Natural killer cell treated with Interleukin-12 subunit alpha and Interleukin-12 subunit beta and Interleukin-15 and Interleukin-18, amount 100 ng/mL, for 72 hours (primary cell): ENCODE results near the gene SMARCE1. TPM values are rescaled to one million over a fixed set of nuclear protein-coding genes. Genes with fewer than 3 reads are reported as not detected.
"Not testable (repeated sequence)": the region's sequence is repeated elsewhere in the genome, so short reads cannot be mapped to it uniquely, and the experiment has no call there.

Experiments used
- ATAC-seq, 2 donors: fragments of 150-1000 bp; cut with Tn5 transposase in 1 of 2; sonication (Bioruptor Pico), chemical (Tn5 transposase) in 1 of 2; 2 replicates each; pipeline ENCODE4 v1.10.0; 2021
- DNase-seq: peaks from one replicate; pipeline ENCODE4 v3.0.0; 2022; ENCODE audit warnings: low spot score
- H3K27ac Mint-ChIP-seq, 2 donors: 1 replicate in 1 of 2; 2 replicates in 1 of 2; pipeline ENCODE4 v1.8.0; 2022; ENCODE audit warnings: mixed read lengths in 2 of 2, mild to moderate bottlenecking in 1 of 2, moderate library complexity in 1 of 2
- H3K27me3 Mint-ChIP-seq, 2 donors: 1 replicate in 1 of 2; 2 replicates in 1 of 2; pipeline ENCODE4 v1.8.0; 2022; ENCODE audit warnings: mixed read lengths in 2 of 2
- H3K36me3 Mint-ChIP-seq: one replicate; pipeline ENCODE4 v1.8.0; 2022; ENCODE audit warnings: mixed read lengths
- H3K4me1 Mint-ChIP-seq, 2 donors: 1 replicate in 1 of 2; 2 replicates in 1 of 2; pipeline ENCODE4 v1.8.0; 2022; ENCODE audit warnings: low read depth in 2 of 2, mixed read lengths in 2 of 2, mild to moderate bottlenecking in 1 of 2
- H3K4me3 Mint-ChIP-seq: one replicate; pipeline ENCODE4 v1.8.0; 2022; ENCODE audit warnings: mixed read lengths
- H3K9me3 Mint-ChIP-seq: 2 replicates; pipeline ENCODE4 v1.8.0; 2022; ENCODE audit warnings: mixed read lengths
- total RNA-seq, 2 donors: library from RNA; stranded (reverse); gene quantifications; one replicate each; pipeline ENCODE4 v1.2.3, GENCODE V29; 2022

Gene SMARCE1
- total RNA-seq, 2 donors from 2014 or later: 76.2 to 94.6 TPM

- Mint-ChIP-seq H3K36me3 (no peaks in the 10 kb centered on the region), H3K4me3 (peak overlapping the region; percentile 70), H3K9me3 (no peaks in the 10 kb centered on the region), H3K27me3 (peaks cover 0 to 9% of the 10 kb centered on the region in 2 donors), H3K27ac (peak overlapping the region; percentile 87), H3K4me1 (peaks cover 40 to 43% of the 10 kb centered on the region in 2 donors)
- ATAC-seq (peak; percentile 78 to 80), DNase-seq (no peak)
These were observed 48.8 kb downstream of the SMARCE1 start for GRCh38 chr17:40598619-40599467.

GRCh38 chr17:40598301-40598618 is 49.4 kb downstream of the SMARCE1 start:
- peaks cover 0 to 9% of the 10 kb centered on the region in 2 donors for H3K27me3 Mint-ChIP-seq
- H3K36me3 Mint-ChIP-seq: no peaks in the 10 kb centered on the region
- peak overlapping the region; percentile 87 for H3K27ac Mint-ChIP-seq
- peak overlapping the region; percentile 70 for H3K4me3 Mint-ChIP-seq
- DNase-seq (no peak), ATAC-seq (no peak)
- H3K4me1 Mint-ChIP-seq: peaks cover 40 to 43% of the 10 kb centered on the region in 2 donors
- H3K9me3 Mint-ChIP-seq: no peaks in the 10 kb centered on the region

GRCh38 chr17:40597556-40598300 is 49.9 kb downstream of the SMARCE1 start:
- Mint-ChIP-seq H3K27me3 (peaks cover 0 to 7% of the 10 kb centered on the region in 2 donors), H3K36me3 (no peaks in the 10 kb centered on the region), H3K27ac (peak overlapping the region; percentile 87), H3K4me1 (peaks cover 34 to 43% of the 10 kb centered on the region in 2 donors), H3K9me3 (no peaks in the 10 kb centered on the region), H3K4me3 (peak overlapping the region; percentile 70)
- no peak for ATAC-seq
- DNase-seq: no peak

DNA sequence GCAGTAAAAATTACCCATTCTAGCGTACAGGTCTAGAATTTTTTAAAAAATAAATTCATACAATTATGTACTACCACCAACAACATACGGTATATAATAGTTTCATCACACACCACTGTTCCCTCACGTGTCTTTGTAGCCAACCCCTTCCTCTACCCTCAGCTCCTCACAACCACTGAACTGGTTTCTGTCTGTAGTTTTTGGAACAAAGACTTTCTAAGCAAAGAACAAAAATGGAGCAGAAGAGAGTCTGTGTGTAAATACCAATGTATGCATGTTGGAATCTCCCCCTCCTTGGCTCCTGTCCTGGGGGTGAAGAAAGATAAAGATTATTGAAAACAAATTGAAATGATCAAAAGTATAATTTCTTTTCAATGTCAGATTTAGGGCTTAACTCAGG is 50.5 kb downstream of the SMARCE1 start:
- peak overlapping the region; percentile 70 for H3K4me3 Mint-ChIP-seq
- H3K9me3 Mint-ChIP-seq: no peaks in the 10 kb centered on the region
- H3K4me1 Mint-ChIP-seq: peaks cover 31 to 41% of the 10 kb centered on the region in 2 donors
- peaks cover 0 to 5% of the 10 kb centered on the region in 2 donors for H3K27me3 Mint-ChIP-seq
- ATAC-seq (no peak), DNase-seq (no peak)
- H3K27ac Mint-ChIP-seq: peak overlapping the region; percentile 68 to 87
- no peaks in the 10 kb centered on the region for H3K36me3 Mint-ChIP-seq

DNA sequence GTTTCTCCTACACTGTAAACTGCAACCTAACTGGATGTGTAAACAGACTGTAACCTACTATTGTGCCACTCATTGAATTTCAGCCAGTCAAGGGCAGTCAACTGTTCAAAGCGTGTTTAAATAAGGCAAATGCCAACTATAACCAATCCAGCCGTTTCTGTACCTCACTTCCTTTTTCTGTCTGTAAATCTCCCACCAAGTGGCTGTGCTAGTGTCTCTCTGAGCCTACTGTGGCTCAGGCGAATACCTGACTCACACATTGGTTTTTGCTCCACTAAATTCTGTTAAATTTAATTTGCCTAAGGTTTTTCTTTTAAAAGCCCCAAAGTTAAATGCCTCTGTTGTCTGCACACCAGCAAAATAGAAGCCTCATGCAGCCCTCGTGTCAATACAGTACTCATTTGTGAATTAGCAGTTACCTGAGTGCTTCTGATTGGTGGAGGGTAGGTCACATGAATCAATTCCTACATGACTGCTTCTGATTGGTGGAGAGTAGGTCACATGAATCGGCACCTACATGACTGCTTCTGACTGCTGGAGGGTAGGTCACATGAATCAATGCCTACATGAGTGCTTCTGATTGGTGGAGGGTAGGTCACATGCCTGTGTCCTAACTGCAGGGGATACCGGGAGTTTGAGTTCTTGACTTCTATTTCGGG is 51.2 kb downstream of the SMARCE1 start:
- Mint-ChIP-seq H3K27ac (peak overlapping the region; percentile 16 to 68), H3K4me3 (peak overlapping the region; percentile 70), H3K9me3 (no peaks in the 10 kb centered on the region), H3K36me3 (no peaks in the 10 kb centered on the region), H3K4me1 (peaks cover 31 to 37% of the 10 kb centered on the region in 2 donors), H3K27me3 (peaks cover 0 to 3% of the 10 kb centered on the region in 2 donors)
- ATAC-seq (peak; percentile 45 to 52), DNase-seq (no peak)

- H3K4me1 Mint-ChIP-seq: peaks cover 7 to 10% of the 10 kb centered on the region in 2 donors
- H3K27me3 Mint-ChIP-seq: peaks cover 14 to 21% of the 10 kb centered on the region in 2 donors
- ATAC-seq (no peak), DNase-seq (no peak)
- H3K27ac Mint-ChIP-seq: no peak overlapping the region
- H3K9me3 Mint-ChIP-seq: peaks cover 9% of the 10 kb centered on the region
- H3K36me3 Mint-ChIP-seq: peaks cover 21% of the 10 kb centered on the region
- H3K4me3 Mint-ChIP-seq: no peak overlapping the region
These were observed 56.9 kb downstream of the SMARCE1 start for GRCh38 chr17:40590742-40591141.

GRCh38 chr17:40588552-40588951 is 59.1 kb downstream of the SMARCE1 start:
- Mint-ChIP-seq H3K4me3 (no peak overlapping the region), H3K27me3 (peaks cover 13 to 21% of the 10 kb centered on the region in 2 donors), H3K4me1 (peaks cover 9 to 12% of the 10 kb centered on the region in 2 donors), H3K36me3 (peaks cover 38% of the 10 kb centered on the region), H3K9me3 (peaks cover 16% of the 10 kb centered on the region), H3K27ac (no peak overlapping the region)
- ATAC-seq: no peak
- no peak for DNase-seq

- H3K36me3 Mint-ChIP-seq: peaks cover 38% of the 10 kb centered on the region
- peaks cover 16% of the 10 kb centered on the region for H3K9me3 Mint-ChIP-seq
- not testable (repeated sequence) for ATAC-seq, DNase-seq, H3K4me3 Mint-ChIP-seq
- H3K4me1 Mint-ChIP-seq: peaks cover 21 to 30% of the 10 kb centered on the region in 2 donors
- peak overlapping the region in 1 of 2 donors; percentile 4 for H3K27ac Mint-ChIP-seq
- peaks cover 15 to 21% of the 10 kb centered on the region in 2 donors for H3K27me3 Mint-ChIP-seq
These were observed 61.4 kb downstream of the SMARCE1 start for GRCh38 chr17:40586264-40586663.

GRCh38 chr17:40584950-40585349 is 62.7 kb downstream of the SMARCE1 start:
- peaks cover 22 to 26% of the 10 kb centered on the region in 2 donors for H3K4me1 Mint-ChIP-seq
- not testable (repeated sequence) for H3K4me3 Mint-ChIP-seq, ATAC-seq, DNase-seq, H3K27ac Mint-ChIP-seq
- peaks cover 13 to 17% of the 10 kb centered on the region in 2 donors for H3K27me3 Mint-ChIP-seq
- peaks cover 38% of the 10 kb centered on the region for H3K36me3 Mint-ChIP-seq
- peaks cover 14% of the 10 kb centered on the region for H3K9me3 Mint-ChIP-seq

GRCh38 chr17:40582328-40582901 is 65.2 kb downstream of the SMARCE1 start:
- H3K4me1 Mint-ChIP-seq: peaks cover 29 to 32% of the 10 kb centered on the region in 2 donors
- DNase-seq: no peak
- peaks cover 1 to 9% of the 10 kb centered on the region in 2 donors for H3K27me3 Mint-ChIP-seq
- ATAC-seq: peak; percentile 64 to 78
- peak overlapping the region; percentile 76 for H3K4me3 Mint-ChIP-seq
- H3K9me3 Mint-ChIP-seq: peaks cover 12% of the 10 kb centered on the region
- H3K36me3 Mint-ChIP-seq: peaks cover 25% of the 10 kb centered on the region
- peak overlapping the region in 1 of 2 donors; percentile 39 for H3K27ac Mint-ChIP-seq

GRCh38 chr17:40580140-40580539 is 67.5 kb downstream of the SMARCE1 start:
- Mint-ChIP-seq H3K9me3 (peaks cover 8% of the 10 kb centered on the region), H3K27me3 (peaks cover 0 to 6% of the 10 kb centered on the region in 2 donors), H3K4me1 (peaks cover 35 to 36% of the 10 kb centered on the region in 2 donors), H3K27ac (peak overlapping the region in 1 of 2 donors; percentile 16), H3K36me3 (peaks cover 26% of the 10 kb centered on the region), H3K4me3 (no peak overlapping the region)
- DNase-seq (no peak), ATAC-seq (no peak)

- peak overlapping the region in 1 of 2 donors; percentile 16 for H3K27ac Mint-ChIP-seq
- H3K27me3 Mint-ChIP-seq: peaks cover 0 to 6% of the 10 kb centered on the region in 2 donors
- peaks cover 35 to 36% of the 10 kb centered on the region in 2 donors for H3K4me1 Mint-ChIP-seq
- ATAC-seq (no peak), DNase-seq (no peak)
- no peak overlapping the region for H3K4me3 Mint-ChIP-seq
- peaks cover 5% of the 10 kb centered on the region for H3K9me3 Mint-ChIP-seq
- H3K36me3 Mint-ChIP-seq: peaks cover 26% of the 10 kb centered on the region
These were observed 68.1 kb downstream of the SMARCE1 start for GRCh38 chr17:40579471-40579870.

DNA sequence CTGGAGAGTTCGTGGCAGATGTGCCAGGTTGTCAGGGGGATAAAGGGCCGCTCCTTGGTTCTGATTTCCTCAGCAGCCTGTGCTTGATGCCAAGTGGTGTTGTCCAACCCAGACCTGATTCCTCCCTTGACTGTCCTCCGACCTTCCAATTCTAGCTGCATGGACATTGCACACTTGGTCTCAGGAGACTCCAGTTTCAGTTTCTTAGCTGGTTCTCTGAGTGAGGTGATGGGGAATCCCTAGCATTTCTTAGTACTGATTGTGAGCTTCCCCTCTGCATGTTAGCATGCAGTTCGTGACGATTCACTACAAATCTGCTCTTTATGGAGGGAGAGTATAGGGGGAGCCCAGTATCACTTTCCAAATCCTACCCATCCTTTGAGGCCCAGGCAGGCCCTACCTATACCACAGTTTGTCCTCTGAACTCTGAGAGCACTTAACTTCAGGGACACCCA is 70.0 kb downstream of the SMARCE1 start:
- H3K36me3 Mint-ChIP-seq: peaks cover 35% of the 10 kb centered on the region
- peak overlapping the region; percentile 58 to 92 for H3K27ac Mint-ChIP-seq
- H3K9me3 Mint-ChIP-seq: peaks cover 8% of the 10 kb centered on the region
- H3K27me3 Mint-ChIP-seq: peaks cover 0 to 6% of the 10 kb centered on the region in 2 donors
- peak overlapping the region; percentile 50 for H3K4me3 Mint-ChIP-seq
- H3K4me1 Mint-ChIP-seq: peaks cover 26 to 34% of the 10 kb centered on the region in 2 donors
- ATAC-seq (peak; percentile 84 to 94), DNase-seq (no peak)
